BJ (cell line): Measurements from ENCODE around the gene KLHL9. TPM values are rescaled to one million over a fixed set of nuclear protein-coding genes. Genes with fewer than 3 reads are reported as not detected.

ENCODE experiments used
- CTCF ChIA-PET: fragments of 350-600 bp; formaldehyde crosslinking; extraction: SDS; loops from one replicate; lab custom pipeline; 2021; ENCODE audit warnings: antibody characterized with exemption, inconsistent platforms; lab: Yijun Ruan, JAX
- POLR2A ChIA-PET: fragments of 300-600 bp; sonication (Branson Sonifier 250); formaldehyde crosslinking; extraction: SDS; loops from one replicate; lab custom pipeline; 2021; ENCODE audit warnings: antibody characterized with exemption; lab: Charles Lee
- DNase-seq: peaks from one replicate; pipeline ENCODE4 v3.0.0-alpha.2; 2011; ENCODE audit warnings: low read depth
- H3K27me3 ChIP-seq: 2 replicates; pipeline ENCODE4 v1.6.0; 2011; ENCODE audit warnings: low read length; ENCODE audit not compliant: control insufficient read depth, insufficient read depth
- H3K36me3 ChIP-seq: 2 replicates; pipeline ENCODE4 v1.5.1; 2011; ENCODE audit warnings: low read length; ENCODE audit not compliant: control insufficient read depth, insufficient read depth
- H3K4me3 ChIP-seq: 2 replicates; pipeline ENCODE4 v1.5.1; 2011; ENCODE audit warnings: low read depth, mild to moderate bottlenecking, control low read depth, low read length
- CTCF ChIP-seq: IDR thresholded peaks from 2 replicates; pipeline ENCODE4 v1.5.1; 2011; ENCODE audit warnings: low read depth, mild to moderate bottlenecking, control low read depth, inconsistent platforms, low read length, moderate library complexity; ENCODE audit not compliant: insufficient read depth
- polyA plus RNA-seq: library from polyadenylated mRNA; depleted of rRNA; stranded (reverse); fragments of >200 nt; gene quantifications from 2 replicates; pipeline ENCODE4 v1.2.3, GENCODE V29; 2011

KLHL9 gene
- polyA plus RNA-seq, 1 experiment: 14.4 TPM

- CTCF ChIA-PET: no interaction called here
- no peak for DNase-seq
- H3K4me3 ChIP-seq: no peak overlapping the region
- POLR2A ChIA-PET: no interaction called here
- H3K36me3 ChIP-seq: no peaks in the 10 kb centered on the region
- H3K27me3 ChIP-seq: peaks cover 7% of the 10 kb centered on the region
- TF ChIP-seq CTCF: no peak
These were observed 13.3 kb upstream of the KLHL9 start for GRCh38 chr9:21348430-21348970.

GRCh38 chr9:21340735-21341134 is 5.5 kb upstream of the KLHL9 start:
- POLR2A ChIA-PET: no interaction called here
- Histone ChIP-seq H3K36me3 (no peaks in the 10 kb centered on the region), H3K4me3 (no peak overlapping the region), H3K27me3 (no peaks in the 10 kb centered on the region; the same call in 1 of the 2 replicates)
- CTCF ChIA-PET: interaction anchor here (1.6 kb wide), 1 partner anchor 55 kb away, joined by 4 read pairs; no protein-coding TSS in a partner anchor
- DNase-seq: no peak
- no peak for TF ChIP-seq CTCF

- no peak overlapping the region for H3K4me3 ChIP-seq
- H3K36me3 ChIP-seq: no peaks in the 10 kb centered on the region; the same call in 1 of the 2 replicates
- H3K27me3 ChIP-seq: no peaks in the 10 kb centered on the region; the same call in 1 of the 2 replicates
- CTCF ChIA-PET: interaction anchor here (0.5 kb wide), 1 partner anchor 146 kb away, joined by 5 read pairs; no protein-coding TSS in a partner anchor
- POLR2A ChIA-PET: no interaction called here
- no peak for DNase-seq
- TF ChIP-seq CTCF: no peak
These were observed 1.3 kb upstream of the KLHL9 start for GRCh38 chr9:21336457-21336856.

- TF ChIP-seq CTCF: no peak
- Histone ChIP-seq H3K4me3 (no peak overlapping the region), H3K27me3 (no peaks in the 10 kb centered on the region), H3K36me3 (no peaks in the 10 kb centered on the region; the same call in 1 of the 2 replicates)
- CTCF ChIA-PET: interaction anchor here (1.5 to 1.9 kb wide), 4 partner anchors 10 to 97 kb away, joined by 4 to 6 read pairs (median 4); no protein-coding TSS in a partner anchor
- no peak for DNase-seq
- POLR2A ChIA-PET: no interaction called here
These were observed 2.0 kb downstream of the KLHL9 start for GRCh38 chr9:21333226-21333625.

- H3K36me3 ChIP-seq: no peaks in the 10 kb centered on the region; the same call in 1 of the 2 replicates
- no peak overlapping the region for H3K4me3 ChIP-seq
- CTCF ChIA-PET: interaction anchor here (1.2 to 1.9 kb wide), 3 partner anchors 64 to 96 kb away, joined by 3 to 5 read pairs (median 4); no protein-coding TSS in a partner anchor
- POLR2A ChIA-PET: interaction anchor here (0.6 kb wide), 1 partner anchor 71 kb away, joined by 9 read pairs; no protein-coding TSS in a partner anchor
- TF ChIP-seq CTCF: no peak
- DNase-seq: no peak
- no peaks in the 10 kb centered on the region for H3K27me3 ChIP-seq
These were observed 3.4 kb downstream of the KLHL9 start for GRCh38 chr9:21331676-21332402.
